ENCODE measurements around the gene CDKAL1. TPM values are rescaled to one million over a fixed set of nuclear protein-coding genes. Genes with fewer than 3 reads are reported as not detected.
"Not testable (repeated sequence)": the region's sequence is repeated elsewhere in the genome, so short reads cannot be mapped to it uniquely, and the experiment has no call there.

The CDKAL1 gene
- total and polyA plus RNA-seq, 2 experiments from 2014 or later, result 14.4 to 19.5 TPM

DNA sequence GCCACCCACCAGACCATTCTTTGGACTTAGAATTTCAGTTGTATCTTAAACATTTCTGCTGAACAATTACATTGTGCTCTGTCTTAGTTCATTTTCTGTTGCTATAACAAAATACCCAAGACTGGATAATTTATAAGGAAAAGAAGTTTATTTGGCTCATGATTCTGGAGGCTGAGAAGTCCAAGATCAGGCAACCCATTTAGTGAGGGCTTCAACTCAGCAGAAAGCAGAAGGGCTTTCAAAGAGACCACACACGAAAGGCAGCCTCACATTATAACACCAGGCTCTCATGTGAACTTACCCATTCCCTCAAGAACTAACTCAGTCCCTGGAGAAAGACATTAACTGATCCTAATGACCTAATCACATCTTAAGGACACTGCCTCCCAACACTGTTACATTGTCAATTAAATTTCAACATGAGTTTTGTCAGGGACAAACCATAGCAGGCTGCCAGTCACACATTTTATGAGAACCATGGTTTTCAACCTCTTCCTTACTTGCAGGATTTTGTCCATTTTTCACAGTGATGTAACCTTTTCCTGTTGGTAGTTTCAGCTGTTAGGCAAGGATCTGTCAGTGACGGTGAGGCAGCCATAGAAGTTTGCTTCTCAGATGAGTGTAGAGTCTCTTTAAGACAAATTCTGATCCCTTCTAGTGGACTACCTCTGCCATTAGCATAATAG is 659.7 kb downstream of the CDKAL1 start:
- H3K4me2 ChIP-seq, result no peak overlapping the region
- no peak overlapping the region for H2AFZ ChIP-seq
- no peaks in the 10 kb centered on the region for H3K9me2 ChIP-seq (replicated peaks; ENCODE audit: insufficient read depth)
- no peaks in the 10 kb centered on the region for H4K20me1 ChIP-seq (ENCODE audit: insufficient read depth, poor library complexity, severe bottlenecking)
- DNase-seq (ENCODE audit: low spot score), result no peak
- 100% methylated on average over 2 of the region's 2 CpGs for WGBS (ENCODE audit: low lambda C conversion rate, missing lambda C conversion rate)
- H3K36me3 ChIP-seq (replicated peaks; ENCODE audit: insufficient read depth, low read depth), result no peaks in the 10 kb centered on the region
- H3K9me3 ChIP-seq (ENCODE audit: low read depth), result no peaks in the 10 kb centered on the region
- no peak overlapping the region for H3K4me3 ChIP-seq
- no peak overlapping the region for H3K27ac ChIP-seq
- no peaks in the 10 kb centered on the region for H3K79me2 ChIP-seq
- no peaks in the 10 kb centered on the region for H3K27me3 ChIP-seq
- no peak for TF ChIP-seq EZH2phosphoT487 (IDR thresholded peaks at IDR 0.05; ENCODE audit: low read depth, severe bottlenecking, unreplicated experiment)
- no peak for TF ChIP-seq EZH2 (IDR thresholded peaks at IDR 0.05; ENCODE audit: borderline replicate concordance)
- TF ChIP-seq, protein P1, sequence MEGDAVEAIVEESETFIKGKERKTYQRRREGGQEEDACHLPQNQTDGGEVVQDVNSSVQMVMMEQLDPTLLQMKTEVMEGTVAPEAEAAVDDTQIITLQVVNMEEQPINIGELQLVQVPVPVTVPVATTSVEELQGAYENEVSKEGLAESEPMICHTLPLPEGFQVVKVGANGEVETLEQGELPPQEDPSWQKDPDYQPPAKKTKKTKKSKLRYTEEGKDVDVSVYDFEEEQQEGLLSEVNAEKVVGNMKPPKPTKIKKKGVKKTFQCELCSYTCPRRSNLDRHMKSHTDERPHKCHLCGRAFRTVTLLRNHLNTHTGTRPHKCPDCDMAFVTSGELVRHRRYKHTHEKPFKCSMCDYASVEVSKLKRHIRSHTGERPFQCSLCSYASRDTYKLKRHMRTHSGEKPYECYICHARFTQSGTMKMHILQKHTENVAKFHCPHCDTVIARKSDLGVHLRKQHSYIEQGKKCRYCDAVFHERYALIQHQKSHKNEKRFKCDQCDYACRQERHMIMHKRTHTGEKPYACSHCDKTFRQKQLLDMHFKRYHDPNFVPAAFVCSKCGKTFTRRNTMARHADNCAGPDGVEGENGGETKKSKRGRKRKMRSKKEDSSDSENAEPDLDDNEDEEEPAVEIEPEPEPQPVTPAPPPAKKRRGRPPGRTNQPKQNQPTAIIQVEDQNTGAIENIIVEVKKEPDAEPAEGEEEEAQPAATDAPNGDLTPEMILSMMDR (IDR thresholded peaks at IDR 0.05; ENCODE audit: poor library complexity), result no peak
- H3K4me1 ChIP-seq (ENCODE audit: insufficient read depth), result no peaks in the 10 kb centered on the region

DNA sequence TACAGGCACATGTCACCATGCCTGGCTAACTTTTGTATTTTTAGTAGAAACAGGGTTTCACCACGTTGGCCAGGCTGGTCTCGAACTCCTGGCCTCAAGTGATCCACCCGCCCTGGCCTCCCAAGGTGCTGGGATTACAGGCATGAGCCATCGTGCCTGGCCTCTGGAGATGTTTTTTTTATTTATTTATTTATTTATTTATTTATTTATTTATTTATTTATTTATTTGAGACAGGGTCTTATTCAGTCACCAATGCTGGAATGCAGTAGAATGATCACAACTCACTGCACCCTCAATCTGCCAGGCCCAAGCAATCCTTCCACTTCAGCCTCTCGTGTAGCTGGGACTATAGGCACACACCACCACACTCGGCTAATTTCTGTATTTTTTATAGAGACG is 661.0 kb downstream of the CDKAL1 start:
- not testable (repeated sequence) for DNase-seq (ENCODE audit: low spot score); H3K4me2 ChIP-seq; H3K4me3 ChIP-seq; H2AFZ ChIP-seq; H3K36me3 ChIP-seq (replicated peaks; ENCODE audit: insufficient read depth, low read depth); H3K27me3 ChIP-seq; H3K9me2 ChIP-seq (replicated peaks; ENCODE audit: insufficient read depth); H3K9me3 ChIP-seq (ENCODE audit: low read depth); H3K4me1 ChIP-seq (ENCODE audit: insufficient read depth); H3K27ac ChIP-seq; H3K79me2 ChIP-seq; H4K20me1 ChIP-seq (ENCODE audit: insufficient read depth, poor library complexity, severe bottlenecking)
- WGBS (ENCODE audit: low lambda C conversion rate, missing lambda C conversion rate), result 97% methylated on average over 7 of the region's 7 CpGs

DNA sequence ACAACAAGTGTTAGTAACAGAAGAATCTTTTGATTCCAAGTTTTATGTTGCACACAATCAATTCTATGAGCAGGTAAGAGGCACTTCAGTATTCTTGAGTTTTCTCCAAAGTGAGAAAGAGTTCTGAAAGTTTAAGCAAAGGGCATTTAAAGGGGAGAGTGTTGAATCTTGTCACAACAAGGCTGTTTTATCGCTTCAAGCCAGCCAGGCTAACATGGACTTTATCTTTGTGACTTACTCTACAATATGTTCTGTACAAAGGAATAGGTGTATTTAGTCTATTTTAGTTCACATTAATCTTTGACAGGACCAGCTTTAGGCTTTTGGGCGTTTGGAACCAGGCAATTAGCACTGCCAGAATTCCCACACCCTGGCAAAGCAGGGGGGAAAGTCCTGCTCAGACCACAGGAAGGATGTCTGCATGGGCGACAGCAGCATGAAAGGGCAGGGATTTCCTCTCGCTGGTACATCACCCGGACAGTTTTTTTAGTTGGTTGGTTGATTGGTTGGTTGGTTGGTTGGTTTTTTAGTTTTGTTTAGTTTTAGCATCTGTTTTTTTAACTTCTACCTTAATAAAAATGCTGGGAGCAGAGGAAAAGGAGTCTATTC is 663.9 kb downstream of the CDKAL1 start:
- H3K79me2 ChIP-seq, result no peaks in the 10 kb centered on the region
- no peaks in the 10 kb centered on the region for H3K9me2 ChIP-seq (replicated peaks; ENCODE audit: insufficient read depth)
- H3K4me1 ChIP-seq (ENCODE audit: insufficient read depth), result no peaks in the 10 kb centered on the region
- DNase-seq (ENCODE audit: low spot score), result no peak
- H3K4me3 ChIP-seq, result no peak overlapping the region
- H3K27me3 ChIP-seq, result no peaks in the 10 kb centered on the region
- no peaks in the 10 kb centered on the region for H4K20me1 ChIP-seq (ENCODE audit: insufficient read depth, poor library complexity, severe bottlenecking)
- H3K4me2 ChIP-seq, result no peak overlapping the region
- TF ChIP-seq, protein P1 (IDR thresholded peaks at IDR 0.05; ENCODE audit: poor library complexity), result no peak
- TF ChIP-seq EZH2 (IDR thresholded peaks at IDR 0.05; ENCODE audit: borderline replicate concordance) (no peak), EZH2phosphoT487 (IDR thresholded peaks at IDR 0.05; ENCODE audit: low read depth, severe bottlenecking, unreplicated experiment) (no peak)
- 85% methylated on average over 5 of the region's 5 CpGs for WGBS (ENCODE audit: low lambda C conversion rate, missing lambda C conversion rate)
- no peak overlapping the region for H3K27ac ChIP-seq
- H3K9me3 ChIP-seq (ENCODE audit: low read depth), result no peaks in the 10 kb centered on the region
- no peak overlapping the region for H2AFZ ChIP-seq
- no peaks in the 10 kb centered on the region for H3K36me3 ChIP-seq (replicated peaks; ENCODE audit: insufficient read depth, low read depth)

DNA sequence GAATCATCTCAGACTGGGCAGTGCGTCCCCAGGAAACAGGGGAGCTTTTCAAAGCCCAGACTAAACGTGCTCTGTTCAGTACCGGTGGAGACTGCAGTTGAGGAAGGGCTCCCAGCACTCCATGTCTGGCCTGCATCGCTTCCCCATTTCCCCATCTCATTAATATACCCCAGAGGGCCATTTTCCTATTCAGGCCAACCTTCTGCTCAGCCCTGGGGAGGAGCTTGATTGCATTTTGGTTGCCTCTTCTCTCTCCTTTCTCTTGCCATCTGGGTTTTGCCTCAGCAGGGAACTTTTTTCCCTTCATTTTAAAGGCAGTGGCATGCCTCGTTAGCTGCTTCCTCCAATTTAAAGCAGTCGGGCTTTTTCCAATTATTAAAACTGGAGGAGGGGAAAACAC is 665.0 kb downstream of the CDKAL1 start:
- Histone ChIP-seq H3K4me1 (ENCODE audit: insufficient read depth) (no peaks in the 10 kb centered on the region), H3K36me3 (replicated peaks; ENCODE audit: insufficient read depth, low read depth) (no peaks in the 10 kb centered on the region), H3K27me3 (no peaks in the 10 kb centered on the region), H2AFZ (no peak overlapping the region), H3K79me2 (no peaks in the 10 kb centered on the region), H3K4me3 (no peak overlapping the region), H4K20me1 (ENCODE audit: insufficient read depth, poor library complexity, severe bottlenecking) (no peaks in the 10 kb centered on the region), H3K9me3 (ENCODE audit: low read depth) (no peaks in the 10 kb centered on the region), H3K9me2 (replicated peaks; ENCODE audit: insufficient read depth) (no peaks in the 10 kb centered on the region), H3K27ac (no peak overlapping the region), H3K4me2 (no peak overlapping the region)
- DNase-seq (ENCODE audit: low spot score), result no peak
- WGBS (ENCODE audit: low lambda C conversion rate, missing lambda C conversion rate), result 75% methylated on average over 6 of the region's 6 CpGs
- TF ChIP-seq, protein P1 (IDR thresholded peaks at IDR 0.05; ENCODE audit: poor library complexity), result no peak
- TF ChIP-seq EZH2phosphoT487 (IDR thresholded peaks at IDR 0.05; ENCODE audit: low read depth, severe bottlenecking, unreplicated experiment) (no peak), EZH2 (IDR thresholded peaks at IDR 0.05; ENCODE audit: borderline replicate concordance) (no peak)

Data from hepatocyte (in vitro differentiated cells).